ENCODE measurements around the gene KIAA0825. TPM values are rescaled to one million over a fixed set of nuclear protein-coding genes. Genes with fewer than 3 reads are reported as not detected.

KIAA0825 gene
- total RNA-seq, 1 experiment from 2014 or later: 0.07 TPM

DNA sequence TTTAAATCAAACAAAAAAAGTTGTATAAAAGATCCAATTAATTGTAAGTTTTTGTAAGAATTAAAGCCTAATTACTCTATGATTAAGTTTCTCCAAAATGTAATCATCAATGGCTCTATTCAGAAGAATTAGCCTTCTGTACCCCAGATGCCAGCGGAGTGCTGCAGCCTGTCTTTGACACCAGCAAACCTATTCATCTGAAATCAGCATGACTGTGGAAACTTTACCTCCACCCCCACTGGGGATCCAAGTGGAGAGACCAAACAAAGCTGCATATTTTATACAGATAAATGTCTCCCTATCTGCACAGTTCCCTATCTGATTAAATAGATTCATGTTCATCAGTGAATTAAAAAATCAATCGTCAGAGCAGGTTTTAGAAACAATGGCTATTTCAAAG is 426.8 kb downstream of the KIAA0825 start:
- no peak overlapping the region for H3K4me3 ChIP-seq (ENCODE audit: low read length)
- H3K27ac ChIP-seq (ENCODE audit: low read length): no peak overlapping the region
- POLR2A ChIA-PET (ENCODE audit: unreplicated experiment): no interaction called here
- TF ChIP-seq, protein P1, sequence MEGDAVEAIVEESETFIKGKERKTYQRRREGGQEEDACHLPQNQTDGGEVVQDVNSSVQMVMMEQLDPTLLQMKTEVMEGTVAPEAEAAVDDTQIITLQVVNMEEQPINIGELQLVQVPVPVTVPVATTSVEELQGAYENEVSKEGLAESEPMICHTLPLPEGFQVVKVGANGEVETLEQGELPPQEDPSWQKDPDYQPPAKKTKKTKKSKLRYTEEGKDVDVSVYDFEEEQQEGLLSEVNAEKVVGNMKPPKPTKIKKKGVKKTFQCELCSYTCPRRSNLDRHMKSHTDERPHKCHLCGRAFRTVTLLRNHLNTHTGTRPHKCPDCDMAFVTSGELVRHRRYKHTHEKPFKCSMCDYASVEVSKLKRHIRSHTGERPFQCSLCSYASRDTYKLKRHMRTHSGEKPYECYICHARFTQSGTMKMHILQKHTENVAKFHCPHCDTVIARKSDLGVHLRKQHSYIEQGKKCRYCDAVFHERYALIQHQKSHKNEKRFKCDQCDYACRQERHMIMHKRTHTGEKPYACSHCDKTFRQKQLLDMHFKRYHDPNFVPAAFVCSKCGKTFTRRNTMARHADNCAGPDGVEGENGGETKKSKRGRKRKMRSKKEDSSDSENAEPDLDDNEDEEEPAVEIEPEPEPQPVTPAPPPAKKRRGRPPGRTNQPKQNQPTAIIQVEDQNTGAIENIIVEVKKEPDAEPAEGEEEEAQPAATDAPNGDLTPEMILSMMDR (conservative IDR thresholded peaks at IDR 0.05; ENCODE audit: low read depth, low read length): no peak
- TF ChIP-seq EZH2 (IDR thresholded peaks at IDR 0.05; ENCODE audit: low read length, unreplicated experiment) (no peak), EZH2phosphoT487 (IDR thresholded peaks at IDR 0.05; ENCODE audit: borderline replicate concordance, low read length) (no peak)
- BruUV-seq (replicated peaks): no TSS peak
- H3K27me3 ChIP-seq (ENCODE audit: low read length): no peaks in the 10 kb centered on the region
- H2AFZ ChIP-seq (ENCODE audit: low read length): no peak overlapping the region
- no peak overlapping the region for H3K9ac ChIP-seq (ENCODE audit: low read length)
- no peaks in the 10 kb centered on the region for H3F3A ChIP-seq (ENCODE audit: low read length, unreplicated experiment)
- H3K9me2 ChIP-seq (replicated peaks; ENCODE audit: low read length): no peaks in the 10 kb centered on the region
- no peaks in the 10 kb centered on the region for H3K79me2 ChIP-seq (ENCODE audit: low read length)
- no peaks in the 10 kb centered on the region for H3K9me3 ChIP-seq (ENCODE audit: low read length)
- no peaks in the 10 kb centered on the region for H3K4me1 ChIP-seq (ENCODE audit: insufficient read depth, low read length)
- H4K20me1 ChIP-seq (ENCODE audit: low read length): no peaks in the 10 kb centered on the region
- H3K4me2 ChIP-seq (ENCODE audit: low read length): no peak overlapping the region
- H3K36me3 ChIP-seq (ENCODE audit: low read depth, low read length): no peaks in the 10 kb centered on the region
- no peak for DNase-seq
- no peak for ATAC-seq
- intact Hi-C loops (cut with micrococcal nuclease): no loop called here
- CTCF ChIA-PET: no interaction called here

DNA sequence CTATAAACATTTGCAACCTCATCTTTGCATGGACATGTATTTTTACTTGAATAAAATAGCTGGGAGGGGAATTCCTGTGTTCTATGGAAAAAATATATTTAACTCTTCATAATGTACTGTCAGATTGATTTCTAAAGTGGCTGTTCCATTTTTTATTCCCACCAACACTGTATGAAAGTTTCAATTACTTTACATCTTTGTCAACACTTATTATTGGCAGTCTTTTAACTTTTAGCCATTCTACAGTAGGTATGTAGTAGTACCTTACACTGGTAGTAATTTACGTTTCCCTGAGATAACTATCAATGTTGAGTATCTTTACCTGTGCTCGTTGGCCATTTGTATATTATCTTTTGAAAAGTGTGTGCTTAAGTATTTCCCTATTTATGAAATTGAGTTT is 429.7 kb downstream of the KIAA0825 start:
- Histone ChIP-seq H3K36me3 (ENCODE audit: low read depth, low read length) (no peaks in the 10 kb centered on the region), H2AFZ (ENCODE audit: low read length) (no peak overlapping the region), H3K4me2 (ENCODE audit: low read length) (no peak overlapping the region), H3K79me2 (ENCODE audit: low read length) (no peaks in the 10 kb centered on the region), H3K4me1 (ENCODE audit: insufficient read depth, low read length) (no peaks in the 10 kb centered on the region), H3K9ac (ENCODE audit: low read length) (no peak overlapping the region), H3F3A (ENCODE audit: low read length, unreplicated experiment) (no peaks in the 10 kb centered on the region), H3K9me3 (ENCODE audit: low read length) (no peaks in the 10 kb centered on the region), H3K27ac (ENCODE audit: low read length) (no peak overlapping the region), H3K4me3 (ENCODE audit: low read length) (no peak overlapping the region), H3K9me2 (replicated peaks; ENCODE audit: low read length) (no peaks in the 10 kb centered on the region), H3K27me3 (ENCODE audit: low read length) (no peaks in the 10 kb centered on the region), H4K20me1 (ENCODE audit: low read length) (no peaks in the 10 kb centered on the region)
- POLR2A ChIA-PET (ENCODE audit: unreplicated experiment): no interaction called here
- CTCF ChIA-PET: no interaction called here
- TF ChIP-seq, protein P1 (conservative IDR thresholded peaks at IDR 0.05; ENCODE audit: low read depth, low read length): no peak
- TF ChIP-seq EZH2 (IDR thresholded peaks at IDR 0.05; ENCODE audit: low read length, unreplicated experiment): no peak
- TF ChIP-seq EZH2phosphoT487 (IDR thresholded peaks at IDR 0.05; ENCODE audit: borderline replicate concordance, low read length): no peak
- BruUV-seq (replicated peaks): no TSS peak
- ATAC-seq (no peak), DNase-seq (no peak)
- intact Hi-C loops (cut with micrococcal nuclease): no loop called here

DNA sequence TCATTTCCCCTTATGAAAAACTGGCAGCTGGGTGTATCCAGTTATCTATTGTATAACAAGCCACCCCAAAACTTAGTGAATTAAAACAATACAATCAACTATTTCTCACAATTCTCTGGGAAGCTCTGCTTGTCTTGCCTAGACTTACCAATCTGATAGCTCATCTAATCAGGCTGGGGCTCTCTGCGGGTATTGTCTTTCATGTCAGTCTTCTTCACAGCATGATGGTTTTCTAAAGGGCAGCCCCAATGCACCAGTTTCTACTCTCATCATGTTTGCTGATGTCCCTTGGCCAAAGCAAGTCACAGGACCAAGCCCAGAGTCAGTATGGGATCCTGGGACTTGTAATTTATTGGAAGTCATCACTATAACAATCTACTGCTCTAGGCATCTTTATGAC is 433.5 kb downstream of the KIAA0825 start:
- no peak overlapping the region for H3K9ac ChIP-seq (ENCODE audit: low read length)
- no peaks in the 10 kb centered on the region for H3K36me3 ChIP-seq (ENCODE audit: low read depth, low read length)
- TF ChIP-seq, protein P1 (conservative IDR thresholded peaks at IDR 0.05; ENCODE audit: low read depth, low read length): no peak
- no peak for TF ChIP-seq EZH2 (IDR thresholded peaks at IDR 0.05; ENCODE audit: low read length, unreplicated experiment)
- H3K9me3 ChIP-seq (ENCODE audit: low read length): no peaks in the 10 kb centered on the region
- H3K4me3 ChIP-seq (ENCODE audit: low read length): no peak overlapping the region
- H3K27me3 ChIP-seq (ENCODE audit: low read length): no peaks in the 10 kb centered on the region
- H3K9me2 ChIP-seq (replicated peaks; ENCODE audit: low read length): no peaks in the 10 kb centered on the region
- no peak overlapping the region for H2AFZ ChIP-seq (ENCODE audit: low read length)
- ATAC-seq (no peak), DNase-seq (no peak)
- ChIA-PET POLR2A (ENCODE audit: unreplicated experiment) (no interaction called here), CTCF (no interaction called here)
- H3K4me1 ChIP-seq (ENCODE audit: insufficient read depth, low read length): no peaks in the 10 kb centered on the region
- no peaks in the 10 kb centered on the region for H3F3A ChIP-seq (ENCODE audit: low read length, unreplicated experiment)
- H3K27ac ChIP-seq (ENCODE audit: low read length): no peak overlapping the region
- intact Hi-C loops (cut with micrococcal nuclease): no loop called here
- H3K4me2 ChIP-seq (ENCODE audit: low read length): no peak overlapping the region
- no peaks in the 10 kb centered on the region for H4K20me1 ChIP-seq (ENCODE audit: low read length)
- no peaks in the 10 kb centered on the region for H3K79me2 ChIP-seq (ENCODE audit: low read length)
- BruUV-seq (replicated peaks): no TSS peak

Measured in PC-3 (cell line).